IPS DF 4.7 (cell line): Measurements from ENCODE around the gene NEXN.
"Not testable (repeated sequence)": the region's sequence is repeated elsewhere in the genome, so short reads cannot be mapped to it uniquely, and the experiment has no call there.

ENCODE experiments used
- DNase-seq: peaks from one replicate; pipeline ENCODE4 v3.0.0-alpha.2; 2013; ENCODE audit warnings: low spot score; ENCODE audit errors: extremely low read depth

NEXN gene

DNA sequence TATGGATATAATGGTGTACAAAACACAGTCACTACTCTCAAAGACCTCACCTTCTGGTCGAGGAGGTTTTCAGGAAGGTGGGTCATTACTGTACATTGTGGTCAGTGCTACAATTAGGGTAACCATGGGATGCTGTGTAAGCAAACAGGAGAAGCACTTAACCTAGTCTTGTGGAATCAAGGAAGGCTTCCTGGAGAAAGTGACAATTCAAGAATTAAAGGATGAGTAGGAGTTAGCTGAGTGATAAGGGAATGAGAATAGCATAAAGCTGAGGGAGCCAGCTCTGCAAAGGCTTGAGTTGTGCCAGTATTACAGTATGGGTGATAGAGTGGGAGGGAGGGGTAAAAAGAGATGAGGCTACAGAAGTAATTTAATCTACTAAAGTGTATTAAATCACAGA, 17.2 kb downstream of the NEXN start:
- DNase-seq = no peak

DNA sequence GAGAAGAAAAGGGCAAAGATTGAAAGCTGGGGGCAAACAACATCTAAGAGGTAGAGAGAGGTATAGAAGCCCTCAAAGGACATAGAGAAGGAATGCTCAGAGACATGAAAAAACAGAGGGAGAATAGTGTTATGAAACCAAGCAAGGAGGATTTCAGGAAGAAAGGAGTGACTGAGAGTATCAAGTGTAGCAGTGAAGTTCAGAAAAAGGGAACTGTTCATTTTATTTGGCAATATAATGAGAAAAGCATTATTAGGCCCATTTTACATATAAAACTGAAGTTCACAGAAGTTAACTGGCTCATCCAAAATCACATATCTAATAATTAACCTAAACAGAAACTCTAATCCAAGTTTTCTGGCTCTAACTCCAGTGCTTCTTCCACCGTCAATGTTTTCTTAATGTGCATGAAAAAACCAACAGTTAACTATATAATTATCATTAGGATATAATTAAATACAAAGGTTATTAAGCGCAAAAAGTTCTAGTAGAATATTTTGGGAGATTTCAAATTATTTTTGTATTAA, 17.7 kb downstream of the NEXN start:
- DNase-seq = no peak

DNA sequence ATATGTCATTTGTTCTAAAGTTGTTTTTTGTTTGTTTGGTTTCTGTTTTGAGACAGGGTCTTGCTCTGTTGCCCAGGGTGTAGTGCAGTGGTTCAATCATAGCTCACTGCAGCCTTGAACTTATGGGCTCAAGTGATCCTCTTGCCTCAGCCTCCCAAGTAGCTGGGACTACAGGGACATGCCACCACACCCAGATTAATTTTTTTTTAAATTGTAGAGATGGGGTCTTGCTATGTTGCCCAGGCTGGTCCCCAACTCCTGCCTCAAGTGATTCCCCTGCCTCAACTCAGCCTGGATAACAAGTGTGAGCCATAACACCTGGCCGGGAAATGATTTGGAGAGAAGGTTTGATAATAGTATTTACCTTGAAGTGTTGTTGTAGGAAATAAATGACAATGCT, 18.2 kb downstream of the NEXN start:
- DNase-seq = no peak

- no peak for DNase-seq
These were observed 21.7 kb downstream of the NEXN start for GRCh38 chr1:77910116-77910515.

GRCh38 chr1:77918918-77919317, 30.5 kb downstream of the NEXN start:
- not testable (repeated sequence) for DNase-seq

DNA sequence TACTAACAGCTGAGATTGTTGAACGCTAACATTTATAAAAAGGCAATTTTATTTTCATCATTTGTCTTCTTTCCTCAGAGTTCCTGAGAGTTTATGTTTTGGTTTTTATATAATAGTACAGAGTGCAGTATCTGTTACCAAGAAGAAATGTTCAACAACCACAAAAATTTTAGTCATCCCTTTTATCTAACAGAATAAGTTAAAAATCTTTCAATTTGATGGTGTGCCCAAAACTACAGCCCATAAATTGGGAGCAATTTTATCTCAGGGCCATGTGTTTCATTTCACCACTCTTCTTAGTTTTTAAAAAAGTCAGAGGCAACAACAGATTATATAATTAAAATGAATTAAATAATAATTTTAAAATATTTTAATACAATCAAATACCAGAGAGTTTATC, 37.1 kb downstream of the NEXN start:
- DNase-seq = no peak

DNA sequence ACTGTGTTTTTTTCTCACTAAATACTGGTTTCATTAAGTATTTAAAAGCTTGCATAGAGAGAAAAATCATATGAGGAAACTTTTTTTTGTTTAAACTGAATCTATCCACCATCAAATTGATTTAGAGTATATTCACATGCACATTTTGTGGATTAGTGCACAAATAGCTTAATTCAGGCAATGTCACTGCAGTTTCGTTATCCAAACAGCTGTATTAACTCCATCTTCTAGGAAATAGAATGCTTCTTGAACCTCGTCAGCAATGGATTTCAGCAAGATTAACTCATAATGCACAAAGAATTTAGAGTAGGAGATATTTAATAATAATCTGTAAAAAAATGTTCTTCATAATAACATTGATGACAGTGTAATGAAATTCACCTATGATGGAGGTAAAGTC, 37.5 kb downstream of the NEXN start:
- no peak for DNase-seq

DNA sequence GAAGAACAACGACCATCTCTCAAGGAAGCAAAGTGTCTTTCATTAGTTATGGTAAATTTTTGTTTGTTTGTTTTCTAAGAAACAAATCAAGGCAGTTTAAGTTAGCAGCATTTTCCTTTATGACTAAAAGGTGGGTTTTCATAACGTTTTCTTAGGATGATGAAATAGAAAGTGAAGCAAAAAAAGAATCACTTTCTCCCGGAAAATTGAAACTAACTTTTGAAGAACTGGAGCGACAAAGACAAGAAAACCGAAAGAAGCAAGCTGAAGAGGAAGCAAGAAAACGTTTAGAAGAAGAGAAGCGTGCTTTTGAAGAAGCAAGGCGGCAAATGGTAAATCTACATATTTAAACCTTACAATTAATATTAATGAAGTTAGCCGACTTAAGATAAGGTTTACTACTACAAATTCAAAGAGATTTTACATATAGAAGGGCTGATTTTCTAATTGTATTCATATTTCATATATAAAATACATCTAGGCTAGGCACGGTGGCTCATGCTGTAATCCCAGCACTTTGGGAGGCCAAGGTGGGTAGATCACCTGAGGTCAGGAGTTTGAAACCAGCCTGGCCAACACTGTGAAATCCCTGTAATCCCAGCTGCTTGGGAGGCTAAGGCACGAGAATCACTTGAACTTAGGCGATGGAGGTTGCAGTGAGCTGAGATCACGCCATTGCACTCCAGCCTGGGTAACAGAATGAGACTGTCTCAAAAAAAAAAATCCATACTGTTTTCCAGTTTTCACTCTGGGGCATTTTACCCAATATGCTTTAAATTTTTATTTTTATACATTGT, 38.3 kb downstream of the NEXN start:
- no peak for DNase-seq

DNA sequence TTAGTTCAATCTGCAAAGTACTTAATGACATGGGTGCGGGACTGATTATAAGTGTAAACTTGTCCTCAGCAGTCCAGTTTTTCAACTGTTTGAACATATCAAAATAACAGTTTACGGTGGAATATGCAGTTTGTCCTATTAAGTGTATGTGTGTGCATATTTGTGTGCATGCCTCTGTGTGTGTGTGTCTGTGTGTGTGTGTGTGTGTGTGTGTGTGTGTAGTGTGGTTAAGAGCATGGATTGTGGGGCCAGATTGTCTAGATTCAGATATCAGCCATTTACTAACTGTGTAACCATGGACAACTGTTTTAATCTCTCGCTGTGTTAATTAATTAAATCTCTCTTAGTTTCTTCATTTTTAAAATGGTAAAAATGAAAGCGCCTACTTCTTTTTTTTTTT, 39.0 kb downstream of the NEXN start:
- no peak for DNase-seq

DNA sequence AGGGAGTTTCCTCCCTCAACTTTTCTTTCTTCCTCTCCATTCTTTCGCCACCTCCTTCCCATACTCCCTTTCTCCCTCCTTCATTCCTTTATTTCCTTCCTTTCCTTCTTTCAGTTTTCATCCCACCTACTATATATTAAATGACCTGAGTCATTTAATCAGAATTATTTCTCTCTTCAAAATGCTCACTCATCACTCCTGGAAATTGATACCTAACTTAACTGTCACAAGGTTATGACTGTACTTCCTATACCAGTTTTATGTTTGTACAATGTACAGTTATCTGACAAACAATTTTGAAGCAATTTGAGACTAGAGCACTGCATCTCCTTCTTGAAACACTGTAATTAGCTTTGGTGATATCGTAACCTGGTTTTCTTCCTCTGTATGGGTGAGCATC, 41.4 kb downstream of the NEXN start:
- no peak for DNase-seq

GRCh38 chr1:77938651-77939050, 50.2 kb downstream of the NEXN start:
- DNase-seq = no peak

GRCh38 chr1:77940921-77941570, 52.6 kb downstream of the NEXN start:
- no peak for DNase-seq

DNA sequence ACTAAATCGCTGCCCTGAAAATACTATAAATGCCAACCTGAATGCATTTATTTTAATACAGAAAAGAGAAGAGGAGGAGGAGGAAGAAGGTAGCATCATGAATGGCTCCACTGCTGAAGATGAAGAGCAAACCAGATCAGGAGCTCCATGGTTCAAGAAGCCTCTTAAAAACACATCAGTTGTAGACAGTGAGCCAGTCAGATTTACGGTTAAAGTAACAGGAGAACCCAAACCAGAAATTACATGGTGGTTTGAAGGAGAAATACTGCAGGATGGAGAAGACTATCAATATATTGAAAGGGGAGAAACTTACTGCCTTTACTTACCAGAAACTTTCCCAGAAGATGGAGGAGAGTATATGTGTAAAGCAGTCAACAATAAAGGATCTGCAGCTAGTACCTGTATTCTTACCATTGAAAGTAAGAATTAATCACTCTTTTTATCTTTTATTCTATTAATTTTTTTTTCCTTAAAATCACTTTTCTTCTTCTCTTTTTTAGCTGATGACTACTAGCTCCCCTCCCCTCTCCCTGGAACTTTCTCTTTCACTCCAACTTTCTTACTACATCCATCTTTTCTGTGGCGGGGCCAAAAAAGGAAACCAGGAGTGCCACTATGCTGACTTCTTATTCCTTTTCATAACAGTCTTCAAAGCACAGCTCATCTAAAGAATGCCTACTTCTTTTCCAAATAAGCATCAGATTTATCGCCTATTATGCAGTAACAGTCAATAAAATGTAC, 54.1 kb downstream of the NEXN start:
- no peak for DNase-seq

GRCh38 chr1:77945345-77945744, 56.9 kb downstream of the NEXN start:
- no peak for DNase-seq

GRCh38 chr1:77948841-77949424, 60.5 kb downstream of the NEXN start:
- no peak for DNase-seq

DNA sequence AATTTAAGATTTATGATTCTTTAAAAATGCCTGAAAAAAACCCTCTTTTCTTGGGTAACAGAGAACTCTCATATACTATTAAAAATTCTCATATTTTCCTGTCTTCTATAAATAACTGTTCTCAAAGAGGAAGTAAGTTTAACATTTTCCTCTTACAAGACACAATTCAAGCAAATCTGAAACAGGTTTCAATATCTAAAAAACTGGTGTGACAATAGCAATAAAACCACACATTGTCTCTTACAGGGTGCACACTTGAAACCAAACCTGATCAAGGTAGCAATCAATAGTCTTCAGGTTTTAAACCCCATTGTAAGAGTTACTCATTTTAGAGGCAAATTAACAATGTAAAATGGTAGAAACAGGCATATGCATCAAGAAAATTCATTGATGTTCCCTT, 62.4 kb downstream of the NEXN start:
- DNase-seq = no peak

GRCh38 chr1:77951328-77951727, 62.9 kb downstream of the NEXN start:
- no peak for DNase-seq

- no peak for DNase-seq
These were observed 65.5 kb downstream of the NEXN start for GRCh38 chr1:77953907-77954306.

GRCh38 chr1:77954521-77954920, 66.1 kb downstream of the NEXN start:
- no peak for DNase-seq

DNA sequence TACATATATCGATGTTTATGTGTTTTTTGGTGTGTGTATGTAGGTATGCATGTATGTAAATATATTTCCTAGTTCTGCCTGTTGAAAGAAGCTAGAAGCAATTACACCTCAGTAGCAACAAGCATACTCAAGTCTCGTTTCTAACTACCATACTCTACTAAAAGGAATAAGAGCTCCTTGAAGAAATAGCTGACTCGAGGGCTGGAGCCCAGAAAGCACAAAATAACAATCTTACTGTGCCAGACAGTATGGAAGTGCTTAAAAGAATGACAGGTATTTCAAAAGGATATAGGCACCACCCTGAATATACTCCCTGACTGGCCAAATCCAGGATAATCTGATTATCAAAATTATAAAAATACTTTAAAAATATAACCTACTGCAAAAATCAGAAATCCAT, 67.3 kb downstream of the NEXN start:
- DNase-seq = no peak

GRCh38 chr1:77956464-77956863, 68.0 kb downstream of the NEXN start:
- no peak for DNase-seq

DNA sequence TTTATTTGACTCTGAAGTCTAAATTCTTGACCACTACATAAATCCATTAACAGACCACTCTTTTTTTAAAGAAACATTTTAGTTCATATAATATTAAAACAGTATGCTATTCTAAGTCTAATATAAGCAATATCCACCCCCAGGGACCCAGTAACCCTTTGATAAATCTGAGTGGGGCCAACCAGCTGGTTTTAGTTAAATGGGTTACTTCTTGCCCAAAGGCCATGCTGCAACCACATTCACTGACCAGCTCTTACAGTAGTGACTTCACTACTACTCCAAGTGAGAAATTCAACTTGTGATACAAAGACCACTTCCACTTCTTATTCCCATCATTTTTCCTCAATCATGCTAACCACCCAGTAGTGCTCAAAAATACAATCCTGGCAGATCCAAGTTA, 70.0 kb downstream of the NEXN start:
- DNase-seq = no peak
